OCI-LY3 (cell line): Measurements from ENCODE around the gene PADI3.

Experiments used
- H2AFZ ChIP-seq: fragments of 200-600, 300-600 bp; shearing (Covaris generic); 2 replicates; pipeline ENCODE4 v1.6.0; 2014; ENCODE audit warnings: antibody characterized with exemption, low read depth, low read length
- H3K27ac ChIP-seq: fragments of 200-600, 300-600 bp; sonication (generic); 2 replicates; pipeline ENCODE4 v1.5.1; 2014; ENCODE audit warnings: mild to moderate bottlenecking, low read length, moderate library complexity, mixed read lengths
- H3K27me3 ChIP-seq: fragments of 200-600, 300-600 bp; sonication (generic); 2 replicates; pipeline ENCODE4 v1.6.1; 2014; ENCODE audit warnings: low read depth, low read length, mixed read lengths
- H3K36me3 ChIP-seq: fragments of 200-600, 300-600 bp; sonication (generic); replicated peaks from 2 replicates; pipeline ENCODE3; 2014; ENCODE audit warnings: low read depth, low read length, mixed read lengths
- H3K4me1 ChIP-seq: fragments of 300-600, 200-600 bp; sonication (generic); 2 replicates; pipeline ENCODE4 v1.6.1; 2014; ENCODE audit warnings: low read length, mixed read lengths
- H3K4me2 ChIP-seq: fragments of 200-600, 300-600 bp; sonication (generic); 2 replicates; pipeline ENCODE4 v1.6.1; 2014; ENCODE audit warnings: low read length, mixed read lengths
- H3K4me3 ChIP-seq: fragments of 300-600, 200-600 bp; sonication (generic); 2 replicates; pipeline ENCODE4 v1.5.1; 2014; ENCODE audit warnings: antibody characterized with exemption, mild to moderate bottlenecking, low read length, moderate library complexity
- H3K79me2 ChIP-seq: fragments of 300-600, 200-600 bp; shearing (Covaris generic); 2 replicates; pipeline ENCODE4 v1.6.1; 2014; ENCODE audit warnings: mild to moderate bottlenecking, low read length, mixed read lengths
- H3K9ac ChIP-seq: fragments of 300-600, 200-600 bp; shearing (Covaris generic); 2 replicates; pipeline ENCODE4 v1.6.0; 2014; ENCODE audit warnings: mild to moderate bottlenecking, low read length, moderate library complexity
- H3K9me3 ChIP-seq: fragments of 200-600, 300-600 bp; shearing (Covaris generic); 2 replicates; pipeline ENCODE4 v1.6.1; 2014; ENCODE audit warnings: low read length, mixed read lengths; ENCODE audit not compliant: insufficient read depth
- H4K20me1 ChIP-seq: fragments of 200-600, 300-600 bp; sonication (generic); 2 replicates; pipeline ENCODE4 v1.6.1; 2016; ENCODE audit warnings: low read length, mixed read lengths; ENCODE audit not compliant: insufficient read depth
- CTCF ChIP-seq: fragments of 200-600, 300-600 bp; sonication (generic); IDR thresholded peaks from 2 replicates; pipeline ENCODE4 v1.5.1; 2014; ENCODE audit warnings: antibody characterized with exemption, low read length, low read depth
- EZH2phosphoT487 ChIP-seq: fragments of 200-600 bp; shearing (Covaris generic); IDR thresholded peaks from 2 replicates; pipeline ENCODE4 v1.6.1; 2018; ENCODE audit warnings: antibody characterized with exemption, mixed run types, low read depth

PADI3 gene

GRCh38 chr1:17304826-17305175 lies 55.9 kb downstream of the PADI3 start:
- Histone ChIP-seq H3K36me3 (no peaks in the 10 kb centered on the region), H4K20me1 (no peaks in the 10 kb centered on the region), H2AFZ (no peak overlapping the region), H3K9ac (no peak overlapping the region), H3K4me3 (no peak overlapping the region), H3K9me3 (no peaks in the 10 kb centered on the region), H3K4me2 (no peak overlapping the region), H3K79me2 (no peaks in the 10 kb centered on the region), H3K27ac (no peak overlapping the region), H3K27me3 (0 out of 2 replicates have a peak, but pooled peaks cover 3% of the 10 kb centered on the region), H3K4me1 (no peaks in the 10 kb centered on the region)
- TF ChIP-seq EZH2phosphoT487: no peak
- TF ChIP-seq CTCF: no peak

DNA sequence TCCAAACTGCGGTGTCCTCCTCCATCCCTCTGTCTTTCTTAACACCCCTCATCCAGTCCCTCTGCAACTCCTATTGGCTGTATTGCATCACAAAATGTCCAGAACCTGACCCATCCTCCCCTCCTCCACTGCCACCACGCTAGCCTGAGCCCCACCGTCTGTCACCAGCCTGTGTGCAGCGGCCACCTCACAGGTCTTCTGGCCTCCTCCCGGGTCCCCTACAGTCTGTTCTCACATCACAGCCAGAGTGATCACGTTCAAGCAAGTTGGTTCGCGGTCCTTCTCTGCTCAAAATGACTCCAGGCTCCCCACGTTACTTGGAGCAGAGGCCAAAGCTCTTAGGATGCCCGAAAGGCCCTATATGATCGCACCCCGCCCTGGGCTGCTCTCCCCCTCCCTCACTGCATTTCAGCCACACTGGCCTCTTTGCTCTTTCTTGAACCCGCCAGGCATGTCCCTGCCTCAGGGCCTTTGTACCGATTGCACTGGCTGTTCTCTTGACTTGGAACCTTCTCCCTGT lies 56.7 kb downstream of the PADI3 start:
- no peaks in the 10 kb centered on the region for H3K4me1 ChIP-seq
- no peaks in the 10 kb centered on the region for H4K20me1 ChIP-seq
- H3K9ac ChIP-seq: no peak overlapping the region
- no peaks in the 10 kb centered on the region for H3K36me3 ChIP-seq
- H3K4me3 ChIP-seq: no peak overlapping the region
- H3K79me2 ChIP-seq: no peaks in the 10 kb centered on the region
- H3K4me2 ChIP-seq: no peak overlapping the region
- H3K27ac ChIP-seq: no peak overlapping the region
- TF ChIP-seq CTCF (no peak), EZH2phosphoT487 (no peak)
- no peak overlapping the region for H2AFZ ChIP-seq
- H3K9me3 ChIP-seq: no peaks in the 10 kb centered on the region
- H3K27me3 ChIP-seq: 0 out of 2 replicates have a peak, but pooled peaks cover 3% of the 10 kb centered on the region

- no peak overlapping the region for H2AFZ ChIP-seq
- no peaks in the 10 kb centered on the region for H3K4me1 ChIP-seq
- H3K9me3 ChIP-seq: no peaks in the 10 kb centered on the region
- no peak overlapping the region for H3K27ac ChIP-seq
- no peaks in the 10 kb centered on the region for H3K79me2 ChIP-seq
- H3K36me3 ChIP-seq: no peaks in the 10 kb centered on the region
- no peak overlapping the region for H3K9ac ChIP-seq
- TF ChIP-seq CTCF: no peak
- no peaks in the 10 kb centered on the region for H4K20me1 ChIP-seq
- 0 out of 2 replicates have a peak, but pooled peaks cover 3% of the 10 kb centered on the region for H3K27me3 ChIP-seq
- H3K4me3 ChIP-seq: no peak overlapping the region
- no peak overlapping the region for H3K4me2 ChIP-seq
These were observed 57.5 kb downstream of the PADI3 start for GRCh38 chr1:17306407-17306806.

DNA sequence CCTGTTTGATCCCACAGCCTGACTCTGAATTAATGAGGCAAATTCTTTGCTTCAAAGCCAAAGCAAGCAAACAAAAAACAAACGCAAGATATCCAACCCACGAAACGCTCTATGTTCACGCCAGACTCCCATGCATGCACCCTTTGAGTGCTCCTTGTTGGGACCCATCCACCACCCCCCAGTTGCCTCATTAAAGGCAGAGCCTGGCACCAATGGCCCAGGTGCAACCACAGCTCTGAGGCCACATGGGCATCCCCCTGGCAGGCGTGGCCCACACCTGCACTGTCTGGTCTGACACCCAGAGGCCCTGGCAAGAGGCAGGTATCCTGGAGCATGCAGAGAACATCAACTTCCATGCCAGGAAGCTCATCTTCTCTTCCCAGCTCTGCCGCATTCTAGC lies 58.0 kb downstream of the PADI3 start:
- H3K27me3 ChIP-seq: 0 out of 2 replicates have a peak, but pooled peaks cover 3% of the 10 kb centered on the region
- no peaks in the 10 kb centered on the region for H3K4me1 ChIP-seq
- H3K4me2 ChIP-seq: no peak overlapping the region

More for the DNA sequence above, 58.0 kb downstream of the PADI3 start:
- no peak overlapping the region for H2AFZ ChIP-seq
- H3K36me3 ChIP-seq: no peaks in the 10 kb centered on the region
- no peaks in the 10 kb centered on the region for H4K20me1 ChIP-seq
- TF ChIP-seq CTCF (no peak), EZH2phosphoT487 (no peak)
- H3K9ac ChIP-seq: no peak overlapping the region
- H3K79me2 ChIP-seq: no peaks in the 10 kb centered on the region
- H3K9me3 ChIP-seq: no peaks in the 10 kb centered on the region
- H3K27ac ChIP-seq: no peak overlapping the region
- no peak overlapping the region for H3K4me3 ChIP-seq
